ENCODE results near the gene TNNC2. TPM values are rescaled to one million over a fixed set of nuclear protein-coding genes. Genes with fewer than 3 reads are reported as not detected.

Gene TNNC2
- total and polyA plus RNA-seq, 2 of the 13 experiments (the other 11 are each of a cell fraction or from before 2014, with no cell fraction given), result 1.8 to 4.7 TPM

DNA sequence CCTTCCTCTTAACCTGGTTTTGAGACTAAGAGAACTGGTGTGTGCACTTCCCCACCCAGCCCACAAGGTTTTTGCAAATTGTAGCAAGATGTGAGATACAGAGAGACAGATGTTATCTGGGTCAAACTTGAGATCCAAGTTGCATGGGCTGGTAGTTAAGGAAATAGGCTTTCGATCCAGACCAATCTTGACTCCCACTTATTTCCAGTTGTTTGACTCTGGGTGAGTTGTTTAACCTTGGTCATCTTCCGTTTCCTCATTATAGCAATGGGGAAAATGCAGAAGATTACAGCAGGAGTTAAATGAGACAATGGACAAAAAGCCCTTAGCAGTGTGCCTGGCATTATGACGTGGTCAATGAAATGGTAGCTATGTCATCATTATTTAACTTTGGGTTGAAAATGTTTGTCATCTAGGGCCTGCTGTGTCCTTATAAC lies 8.2 kb upstream of the TNNC2 start:
- ChIA-PET CTCF (ENCODE audit: low intra/inter-chr PET ratio, low total read pairs) (no interaction called here), POLR2A (no interaction called here)
- ATAC-seq, result no peak
- H3K4me1 ChIP-seq (ENCODE audit: insufficient read depth, low read length), result peaks cover 48% of the 10 kb centered on the region
- TF ChIP-seq CREB1 (IDR thresholded peaks at IDR 0.05) (peak; percentile 56), CREB1 (CRISPR knock-in tag; IDR thresholded peaks at IDR 0.05) (no peak), ZFP62 (CRISPR knock-in tag; IDR thresholded peaks at IDR 0.05) (no peak), ATF7 (IDR thresholded peaks at IDR 0.05) (peak; percentile 55; the same call in 1 of the 2 replicates), ATF7 (CRISPR knock-in tag; IDR thresholded peaks at IDR 0.05) (no peak), ZNF33B (CRISPR knock-in tag; IDR thresholded peaks at IDR 0.05) (0 out of 2 replicates have a peak, but pooled peaks have one; percentile 7)
- TF ChIP-seq, protein P1, sequence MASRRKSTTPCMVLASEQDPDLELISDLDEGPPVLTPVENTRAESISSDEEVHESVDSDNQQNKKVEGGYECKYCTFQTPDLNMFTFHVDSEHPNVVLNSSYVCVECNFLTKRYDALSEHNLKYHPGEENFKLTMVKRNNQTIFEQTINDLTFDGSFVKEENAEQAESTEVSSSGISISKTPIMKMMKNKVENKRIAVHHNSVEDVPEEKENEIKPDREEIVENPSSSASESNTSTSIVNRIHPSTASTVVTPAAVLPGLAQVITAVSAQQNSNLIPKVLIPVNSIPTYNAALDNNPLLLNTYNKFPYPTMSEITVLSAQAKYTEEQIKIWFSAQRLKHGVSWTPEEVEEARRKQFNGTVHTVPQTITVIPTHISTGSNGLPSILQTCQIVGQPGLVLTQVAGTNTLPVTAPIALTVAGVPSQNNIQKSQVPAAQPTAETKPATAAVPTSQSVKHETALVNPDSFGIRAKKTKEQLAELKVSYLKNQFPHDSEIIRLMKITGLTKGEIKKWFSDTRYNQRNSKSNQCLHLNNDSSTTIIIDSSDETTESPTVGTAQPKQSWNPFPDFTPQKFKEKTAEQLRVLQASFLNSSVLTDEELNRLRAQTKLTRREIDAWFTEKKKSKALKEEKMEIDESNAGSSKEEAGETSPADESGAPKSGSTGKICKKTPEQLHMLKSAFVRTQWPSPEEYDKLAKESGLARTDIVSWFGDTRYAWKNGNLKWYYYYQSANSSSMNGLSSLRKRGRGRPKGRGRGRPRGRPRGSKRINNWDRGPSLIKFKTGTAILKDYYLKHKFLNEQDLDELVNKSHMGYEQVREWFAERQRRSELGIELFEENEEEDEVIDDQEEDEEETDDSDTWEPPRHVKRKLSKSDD (CRISPR knock-in tag; IDR thresholded peaks at IDR 0.05; ENCODE audit: low read depth), result 0 out of 2 replicates have a peak, but pooled peaks have one; percentile 10
- no peak overlapping the region for H2AFZ ChIP-seq (ENCODE audit: low read length)
- H3K4me2 ChIP-seq (ENCODE audit: low read depth, low read length), result no peak overlapping the region
- H3K79me2 ChIP-seq (ENCODE audit: insufficient read depth, low read length), result no peaks in the 10 kb centered on the region
- H4K20me1 ChIP-seq (ENCODE audit: insufficient read depth, low read length), result no peaks in the 10 kb centered on the region
- H3K9ac ChIP-seq (ENCODE audit: insufficient read depth, low read depth, low read length), result no peak overlapping the region
- no TSS peak for BruUV-seq (replicated peaks)
- no peak for DNase-seq (ENCODE audit: low spot score)
- H3K27me3 ChIP-seq (ENCODE audit: control insufficient read depth in 1 of 2, insufficient read depth in 2 of 2, low read length in 2 of 2), result no peaks in the 10 kb centered on the region
- 0 out of 5 replicates have a peak, but pooled peaks cover 0 to 4% of the 10 kb centered on the region in 2 experiments for H3K36me3 ChIP-seq (replicated peaks in 1 of 2; ENCODE audit: control insufficient read depth in 1 of 2, insufficient read depth in 2 of 2, low read length in 2 of 2)
- intact Hi-C loops (cut with micrococcal nuclease; ENCODE audit: unreplicated experiment), result no loop called here
- in situ Hi-C loops (cut with HindIII; ENCODE audit: extremely low pct_ligation_motif_present, low pct_unique_long_range_greater_than_20kb), result no loop called here
- no peak for FAIRE-seq
- 81% methylated on average over 3 of the region's 3 CpGs for WGBS (ENCODE audit: low lambda C conversion rate)
- H3K27ac ChIP-seq (ENCODE audit: extremely low read length, insufficient read depth, low read length), result no peak overlapping the region
- no peak overlapping the region for H3K4me3 ChIP-seq (replicated peaks in 1 of 3; ENCODE audit: insufficient read depth in 1 of 3, low read depth in 2 of 3, low read length in 3 of 3)
- H3K9me3 ChIP-seq (ENCODE audit: low read length), result no peaks in the 10 kb centered on the region
